ENCODE measurements around the gene OR52A1. TPM values are rescaled to one million over a fixed set of nuclear protein-coding genes. Genes with fewer than 3 reads are reported as not detected.

OR52A1 gene
- polyA plus RNA-seq, 2 of the 4 experiments (the other 2 are of a cell fraction): not detected

DNA sequence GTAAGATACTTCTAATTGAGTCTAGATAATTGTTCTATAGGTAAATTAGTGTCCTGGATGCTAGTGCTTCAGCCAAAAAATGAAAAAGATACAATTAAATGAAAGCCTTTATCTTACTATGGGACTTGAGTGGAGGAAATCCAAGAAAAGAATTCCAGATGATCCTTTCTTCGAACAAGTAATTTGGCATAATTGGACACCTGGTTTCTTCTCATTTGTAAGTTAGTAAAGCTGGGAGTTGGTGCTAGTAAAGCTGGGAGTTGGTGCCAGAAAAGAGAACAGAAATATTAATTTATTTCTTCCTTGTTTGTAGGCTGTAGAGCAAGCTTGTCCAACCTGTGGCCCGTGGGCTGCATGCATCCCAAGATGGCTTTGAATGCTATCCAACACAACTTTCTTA lies 33.6 kb upstream of the OR52A1 start:
- Histone ChIP-seq H3K27ac (no peak overlapping the region), H3K9me3 (no peaks in the 10 kb centered on the region), H3K4me2 (no peak overlapping the region), H3K4me1 (no peaks in the 10 kb centered on the region), H3K4me3 (no peak overlapping the region)
- ATAC-seq: no peak
- DNase-seq (ENCODE audit: low read depth in 1 of 2, low spot score in 1 of 2): no peak
- FAIRE-seq: no peak
- ChIA-PET CTCF (interaction anchor here (0.6 kb wide), 1 partner anchor 571 kb away, joined by 4 read pairs; no protein-coding TSS in a partner anchor), POLR2A (no interaction called here)
- 0% methylated on average over 2 of the region's 2 CpGs for WGBS (ENCODE audit: missing lambda C conversion rate)
- TF ChIP-seq RCOR1 (IDR thresholded peaks at IDR 0.05; ENCODE audit: low read depth, low read length): no peak
- TF ChIP-seq HOXB13 (CRISPR knock-in tag; IDR thresholded peaks at IDR 0.05; ENCODE audit: low read depth): no peak
- no peak for TF ChIP-seq PHF8 (IDR thresholded peaks at IDR 0.05; ENCODE audit: borderline replicate concordance, low read depth)
- TF ChIP-seq JUN (IDR thresholded peaks at IDR 0.05): no peak
- no peak for TF ChIP-seq NR3C1 (IDR thresholded peaks at IDR 0.05)
- TF ChIP-seq, protein P1, sequence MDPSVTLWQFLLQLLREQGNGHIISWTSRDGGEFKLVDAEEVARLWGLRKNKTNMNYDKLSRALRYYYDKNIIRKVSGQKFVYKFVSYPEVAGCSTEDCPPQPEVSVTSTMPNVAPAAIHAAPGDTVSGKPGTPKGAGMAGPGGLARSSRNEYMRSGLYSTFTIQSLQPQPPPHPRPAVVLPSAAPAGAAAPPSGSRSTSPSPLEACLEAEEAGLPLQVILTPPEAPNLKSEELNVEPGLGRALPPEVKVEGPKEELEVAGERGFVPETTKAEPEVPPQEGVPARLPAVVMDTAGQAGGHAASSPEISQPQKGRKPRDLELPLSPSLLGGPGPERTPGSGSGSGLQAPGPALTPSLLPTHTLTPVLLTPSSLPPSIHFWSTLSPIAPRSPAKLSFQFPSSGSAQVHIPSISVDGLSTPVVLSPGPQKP (IDR thresholded peaks at IDR 0.05; ENCODE audit: low read depth, low read length): no peak
- TF ChIP-seq ZC3H11A (IDR thresholded peaks at IDR 0.05): no peak

DNA sequence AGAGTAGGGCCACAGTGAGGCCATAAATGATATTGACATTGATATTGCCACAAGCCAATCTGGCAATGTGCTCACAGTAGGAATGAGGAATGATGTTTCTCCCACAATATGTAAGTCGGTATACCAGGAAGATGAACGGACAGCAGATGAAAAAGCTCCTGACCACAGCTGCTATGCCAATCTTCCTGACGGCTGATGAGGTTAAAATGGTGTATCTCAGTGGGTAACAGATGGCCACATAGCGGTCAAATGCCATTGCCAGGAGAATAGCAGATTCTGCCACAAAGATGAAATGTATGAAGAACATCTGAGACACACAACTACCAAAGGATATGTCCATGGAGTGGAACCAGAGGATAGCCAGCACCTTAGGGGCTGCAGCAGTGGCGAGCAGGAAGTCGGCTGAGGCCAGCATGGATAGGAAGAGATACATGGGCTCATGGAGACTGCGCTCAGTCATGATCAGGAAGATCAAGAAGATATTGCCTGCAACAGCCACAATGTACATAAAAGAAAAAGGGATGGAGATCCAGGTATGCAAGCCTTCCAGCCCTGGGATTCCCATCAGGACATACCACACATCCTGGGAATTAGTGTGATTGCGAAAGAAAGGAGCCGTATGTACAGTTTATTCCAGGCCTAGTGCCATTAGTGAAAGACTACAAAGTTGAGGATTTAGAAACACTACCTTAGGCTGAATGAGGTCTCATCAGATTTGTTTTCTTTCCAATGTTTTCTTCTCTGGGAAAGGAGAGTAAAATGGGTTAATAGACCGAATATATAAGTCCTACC lies 23.7 kb upstream of the OR52A1 start:
- H3K4me3 ChIP-seq: no peak overlapping the region
- ATAC-seq (no peak), FAIRE-seq (no peak), DNase-seq (ENCODE audit: low read depth in 1 of 2, low spot score in 1 of 2) (no peak)
- H3K9me3 ChIP-seq: no peaks in the 10 kb centered on the region
- ChIA-PET CTCF (no interaction called here), POLR2A (no interaction called here)
- TF ChIP-seq, protein P2, sequence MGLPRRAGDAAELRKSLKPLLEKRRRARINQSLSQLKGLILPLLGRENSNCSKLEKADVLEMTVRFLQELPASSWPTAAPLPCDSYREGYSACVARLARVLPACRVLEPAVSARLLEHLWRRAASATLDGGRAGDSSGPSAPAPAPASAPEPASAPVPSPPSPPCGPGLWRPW (IDR thresholded peaks at IDR 0.05): no peak
- TF ChIP-seq, protein P3, sequence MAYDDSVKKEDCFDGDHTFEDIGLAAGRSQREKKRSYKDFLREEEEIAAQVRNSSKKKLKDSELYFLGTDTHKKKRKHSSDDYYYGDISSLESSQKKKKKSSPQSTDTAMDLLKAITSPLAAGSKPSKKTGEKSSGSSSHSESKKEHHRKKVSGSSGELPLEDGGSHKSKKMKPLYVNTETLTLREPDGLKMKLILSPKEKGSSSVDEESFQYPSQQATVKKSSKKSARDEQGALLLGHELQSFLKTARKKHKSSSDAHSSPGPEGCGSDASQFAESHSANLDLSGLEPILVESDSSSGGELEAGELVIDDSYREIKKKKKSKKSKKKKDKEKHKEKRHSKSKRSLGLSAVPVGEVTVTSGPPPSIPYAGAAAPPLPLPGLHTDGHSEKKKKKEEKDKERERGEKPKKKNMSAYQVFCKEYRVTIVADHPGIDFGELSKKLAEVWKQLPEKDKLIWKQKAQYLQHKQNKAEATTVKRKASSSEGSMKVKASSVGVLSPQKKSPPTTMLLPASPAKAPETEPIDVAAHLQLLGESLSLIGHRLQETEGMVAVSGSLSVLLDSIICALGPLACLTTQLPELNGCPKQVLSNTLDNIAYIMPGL (CRISPR knock-in tag; IDR thresholded peaks at IDR 0.05; ENCODE audit: borderline replicate concordance): no peak
- TF ChIP-seq HDAC2 (IDR thresholded peaks at IDR 0.05) (no peak), RAD21 (conservative IDR thresholded peaks at IDR 0.05 in 1 of 2, IDR thresholded peaks at IDR 0.05 in 1 of 2) (no peak)
- TF ChIP-seq, protein P4, sequence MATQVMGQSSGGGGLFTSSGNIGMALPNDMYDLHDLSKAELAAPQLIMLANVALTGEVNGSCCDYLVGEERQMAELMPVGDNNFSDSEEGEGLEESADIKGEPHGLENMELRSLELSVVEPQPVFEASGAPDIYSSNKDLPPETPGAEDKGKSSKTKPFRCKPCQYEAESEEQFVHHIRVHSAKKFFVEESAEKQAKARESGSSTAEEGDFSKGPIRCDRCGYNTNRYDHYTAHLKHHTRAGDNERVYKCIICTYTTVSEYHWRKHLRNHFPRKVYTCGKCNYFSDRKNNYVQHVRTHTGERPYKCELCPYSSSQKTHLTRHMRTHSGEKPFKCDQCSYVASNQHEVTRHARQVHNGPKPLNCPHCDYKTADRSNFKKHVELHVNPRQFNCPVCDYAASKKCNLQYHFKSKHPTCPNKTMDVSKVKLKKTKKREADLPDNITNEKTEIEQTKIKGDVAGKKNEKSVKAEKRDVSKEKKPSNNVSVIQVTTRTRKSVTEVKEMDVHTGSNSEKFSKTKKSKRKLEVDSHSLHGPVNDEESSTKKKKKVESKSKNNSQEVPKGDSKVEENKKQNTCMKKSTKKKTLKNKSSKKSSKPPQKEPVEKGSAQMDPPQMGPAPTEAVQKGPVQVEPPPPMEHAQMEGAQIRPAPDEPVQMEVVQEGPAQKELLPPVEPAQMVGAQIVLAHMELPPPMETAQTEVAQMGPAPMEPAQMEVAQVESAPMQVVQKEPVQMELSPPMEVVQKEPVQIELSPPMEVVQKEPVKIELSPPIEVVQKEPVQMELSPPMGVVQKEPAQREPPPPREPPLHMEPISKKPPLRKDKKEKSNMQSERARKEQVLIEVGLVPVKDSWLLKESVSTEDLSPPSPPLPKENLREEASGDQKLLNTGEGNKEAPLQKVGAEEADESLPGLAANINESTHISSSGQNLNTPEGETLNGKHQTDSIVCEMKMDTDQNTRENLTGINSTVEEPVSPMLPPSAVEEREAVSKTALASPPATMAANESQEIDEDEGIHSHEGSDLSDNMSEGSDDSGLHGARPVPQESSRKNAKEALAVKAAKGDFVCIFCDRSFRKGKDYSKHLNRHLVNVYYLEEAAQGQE (IDR thresholded peaks at IDR 0.05): no peak
- H3K27ac ChIP-seq: no peak overlapping the region
- H3K4me2 ChIP-seq: no peak overlapping the region
- H3K4me1 ChIP-seq: no peaks in the 10 kb centered on the region
- 27% methylated on average over 10 of the region's 10 CpGs for WGBS (ENCODE audit: missing lambda C conversion rate)

DNA sequence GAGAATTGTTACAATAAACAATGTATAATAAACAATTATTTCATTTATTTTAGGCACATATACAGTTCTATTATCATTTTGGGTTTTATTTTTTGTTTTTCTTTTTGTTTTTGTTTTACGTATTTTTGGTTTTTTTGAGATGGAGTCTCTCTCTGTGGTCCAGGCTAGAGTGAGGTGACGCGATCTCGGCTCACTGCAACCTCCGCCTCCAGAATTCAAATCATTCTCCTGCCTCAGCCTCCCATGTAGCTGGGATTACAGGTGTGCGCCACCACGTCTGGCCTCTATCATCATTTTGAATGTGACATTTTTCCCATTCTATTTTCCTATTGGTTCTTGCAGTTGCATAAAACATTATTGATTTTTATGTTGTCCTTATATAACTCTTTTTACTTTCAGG lies 20.4 kb upstream of the OR52A1 start:
- ChIA-PET CTCF (no interaction called here), POLR2A (no interaction called here)
- ATAC-seq (no peak), DNase-seq (ENCODE audit: low read depth in 1 of 2, low spot score in 1 of 2) (no peak), FAIRE-seq (no peak)
- no peak for TF ChIP-seq FOSL2 (IDR thresholded peaks at IDR 0.05)
- no peak for TF ChIP-seq FOSL2 (CRISPR knock-in tag; IDR thresholded peaks at IDR 0.05)
- no peak for TF ChIP-seq JUNB (IDR thresholded peaks at IDR 0.05)
- no peaks in the 10 kb centered on the region for H3K4me1 ChIP-seq
- WGBS (ENCODE audit: missing lambda C conversion rate): 33% methylated on average over 7 of the region's 7 CpGs
- no peak overlapping the region for H3K27ac ChIP-seq
- H3K4me2 ChIP-seq: no peak overlapping the region
- no peaks in the 10 kb centered on the region for H3K9me3 ChIP-seq
- no peak overlapping the region for H3K4me3 ChIP-seq

Data from A549 (cell line).